ENCODE results near the gene SLC35D1.

- TF ChIP-seq, protein P1, sequence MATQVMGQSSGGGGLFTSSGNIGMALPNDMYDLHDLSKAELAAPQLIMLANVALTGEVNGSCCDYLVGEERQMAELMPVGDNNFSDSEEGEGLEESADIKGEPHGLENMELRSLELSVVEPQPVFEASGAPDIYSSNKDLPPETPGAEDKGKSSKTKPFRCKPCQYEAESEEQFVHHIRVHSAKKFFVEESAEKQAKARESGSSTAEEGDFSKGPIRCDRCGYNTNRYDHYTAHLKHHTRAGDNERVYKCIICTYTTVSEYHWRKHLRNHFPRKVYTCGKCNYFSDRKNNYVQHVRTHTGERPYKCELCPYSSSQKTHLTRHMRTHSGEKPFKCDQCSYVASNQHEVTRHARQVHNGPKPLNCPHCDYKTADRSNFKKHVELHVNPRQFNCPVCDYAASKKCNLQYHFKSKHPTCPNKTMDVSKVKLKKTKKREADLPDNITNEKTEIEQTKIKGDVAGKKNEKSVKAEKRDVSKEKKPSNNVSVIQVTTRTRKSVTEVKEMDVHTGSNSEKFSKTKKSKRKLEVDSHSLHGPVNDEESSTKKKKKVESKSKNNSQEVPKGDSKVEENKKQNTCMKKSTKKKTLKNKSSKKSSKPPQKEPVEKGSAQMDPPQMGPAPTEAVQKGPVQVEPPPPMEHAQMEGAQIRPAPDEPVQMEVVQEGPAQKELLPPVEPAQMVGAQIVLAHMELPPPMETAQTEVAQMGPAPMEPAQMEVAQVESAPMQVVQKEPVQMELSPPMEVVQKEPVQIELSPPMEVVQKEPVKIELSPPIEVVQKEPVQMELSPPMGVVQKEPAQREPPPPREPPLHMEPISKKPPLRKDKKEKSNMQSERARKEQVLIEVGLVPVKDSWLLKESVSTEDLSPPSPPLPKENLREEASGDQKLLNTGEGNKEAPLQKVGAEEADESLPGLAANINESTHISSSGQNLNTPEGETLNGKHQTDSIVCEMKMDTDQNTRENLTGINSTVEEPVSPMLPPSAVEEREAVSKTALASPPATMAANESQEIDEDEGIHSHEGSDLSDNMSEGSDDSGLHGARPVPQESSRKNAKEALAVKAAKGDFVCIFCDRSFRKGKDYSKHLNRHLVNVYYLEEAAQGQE (IDR thresholded peaks at IDR 0.05; ENCODE audit: low read depth, low read length) = no peak
- TF ChIP-seq RCOR1 (conservative IDR thresholded peaks at IDR 0.05; ENCODE audit: low read depth, low read length) (no peak), EP300 (IDR thresholded peaks at IDR 0.05; ENCODE audit: borderline replicate concordance in 1 of 2, control insufficient read depth in 1 of 2, low read depth in 2 of 2, low read length in 2 of 2) (no peak)
Observed at GRCh38 chr1:66980745-66981367, 73.1 kb downstream of the SLC35D1 start.
